H9 (cell line): Measurements from ENCODE around the gene KCNG2. TPM values are rescaled to one million over a fixed set of nuclear protein-coding genes. Genes with fewer than 3 reads are reported as not detected.

Experiments
- DNase-seq: peaks from one replicate; pipeline ENCODE4 v3.0.0-alpha.2; 2017
- H2AFZ ChIP-seq: one replicate; pipeline ENCODE4 v1.6.1; 2013; ENCODE audit warnings: mild to moderate bottlenecking, low read length, control low read depth, moderate library complexity
- H2AK5ac ChIP-seq: 2 replicates; pipeline ENCODE4 v1.6.1; 2013; ENCODE audit warnings: low read length, control low read depth, mixed read lengths; ENCODE audit not compliant: insufficient read length
- H2BK120ac ChIP-seq: one replicate; pipeline ENCODE4 v1.6.1; 2013; ENCODE audit warnings: low read depth, mild to moderate bottlenecking, low read length, control low read depth, inconsistent platforms; ENCODE audit not compliant: poor library complexity, severe bottlenecking
- H2BK12ac ChIP-seq: 2 replicates; pipeline ENCODE4 v1.6.1; 2013; ENCODE audit warnings: low read length, control low read depth, mixed read lengths, low read depth; ENCODE audit not compliant: insufficient read length
- H2BK15ac ChIP-seq: 2 replicates; pipeline ENCODE4 v1.6.1; 2013; ENCODE audit warnings: low read depth, low read length, control low read depth
- H2BK20ac ChIP-seq: one replicate; pipeline ENCODE4 v1.6.1; 2013; ENCODE audit warnings: low read depth, mild to moderate bottlenecking, low read length, control low read depth, inconsistent platforms; ENCODE audit not compliant: poor library complexity, severe bottlenecking
- H2BK5ac ChIP-seq: 2 replicates; pipeline ENCODE4 v1.6.1; 2013; ENCODE audit warnings: low read length, control low read depth, mixed read lengths; ENCODE audit not compliant: insufficient read length
- H3K14ac ChIP-seq: 2 replicates; pipeline ENCODE4 v1.6.1; 2013; ENCODE audit warnings: low read length, control low read depth; ENCODE audit not compliant: insufficient read depth
- H3K18ac ChIP-seq: 2 replicates; pipeline ENCODE4 v1.6.1; 2013; ENCODE audit warnings: low read depth, mild to moderate bottlenecking, mixed read lengths, low read length, control low read depth; ENCODE audit not compliant: insufficient read length
- H3K23ac ChIP-seq: 2 replicates; pipeline ENCODE4 v1.6.1; 2013; ENCODE audit warnings: low read length, control low read depth, mixed read lengths, low read depth; ENCODE audit not compliant: insufficient read length
- H3K23me2 ChIP-seq: 2 replicates; pipeline ENCODE4 v1.6.1; 2013; ENCODE audit warnings: low read depth, mild to moderate bottlenecking, mixed read lengths, low read length, control low read depth; ENCODE audit not compliant: insufficient read length, poor library complexity, severe bottlenecking
- H3K27ac ChIP-seq: 2 replicates; pipeline ENCODE4 v1.5.1; 2013; ENCODE audit warnings: low read length, control low read depth, mixed read lengths, low read depth; ENCODE audit not compliant: insufficient read length
- H3K27me3 ChIP-seq: 2 replicates; pipeline ENCODE4 v1.6.1; 2013; ENCODE audit warnings: low read length, control low read depth, inconsistent platforms; ENCODE audit not compliant: insufficient read depth
- H3K4ac ChIP-seq: 2 replicates; pipeline ENCODE4 v1.6.1; 2013; ENCODE audit warnings: low read depth, mild to moderate bottlenecking, control low read depth, inconsistent platforms, low read length, moderate library complexity
- H3K4me1 ChIP-seq: 2 replicates; pipeline ENCODE4 v1.6.1; 2013; ENCODE audit warnings: low read length, control low read depth, inconsistent platforms; ENCODE audit not compliant: insufficient read depth
- H3K4me2 ChIP-seq: 2 replicates; pipeline ENCODE4 v1.6.1; 2013; ENCODE audit warnings: low read length, control low read depth, mixed read lengths; ENCODE audit not compliant: insufficient read length, insufficient read depth
- H3K56ac ChIP-seq: 2 replicates; pipeline ENCODE4 v1.6.1; 2013; ENCODE audit warnings: low read depth, mild to moderate bottlenecking, mixed read lengths, low read length, control low read depth; ENCODE audit not compliant: insufficient read length
- H3K79me1 ChIP-seq: 2 replicates; pipeline ENCODE4 v1.6.1; 2013; ENCODE audit warnings: low read depth, mild to moderate bottlenecking, moderate library complexity, low read length, control low read depth, inconsistent platforms; ENCODE audit not compliant: insufficient read depth, poor library complexity, severe bottlenecking
- H3K79me2 ChIP-seq: 2 replicates; pipeline ENCODE4 v1.6.1; 2013; ENCODE audit warnings: low read length, control low read depth, inconsistent platforms; ENCODE audit not compliant: insufficient read depth
- H3K9ac ChIP-seq: 2 replicates; pipeline ENCODE4 v1.6.1; 2013; ENCODE audit warnings: low read length, control low read depth, mixed read lengths; ENCODE audit not compliant: insufficient read length; ENCODE audit errors: extremely low read depth
- H3K9me3 ChIP-seq: one replicate; pipeline ENCODE4 v1.6.1; 2013; ENCODE audit warnings: low read depth, low read length, inconsistent platforms; ENCODE audit not compliant: control insufficient read depth
- H3T11ph ChIP-seq: one replicate; pipeline ENCODE4 v1.6.1; 2013; ENCODE audit warnings: mild to moderate bottlenecking, low read length, control low read depth, inconsistent platforms
- H4K20me1 ChIP-seq: one replicate; pipeline ENCODE4 v1.6.1; 2013; ENCODE audit not compliant: control insufficient read depth, insufficient read length, insufficient read depth
- H4K5ac ChIP-seq: 2 replicates; pipeline ENCODE4 v1.6.1; 2013; ENCODE audit warnings: low read depth, mild to moderate bottlenecking, mixed read lengths, low read length, control low read depth; ENCODE audit not compliant: insufficient read length
- H4K8ac ChIP-seq: replicated peaks from 2 replicates; pipeline ENCODE4 v1.6.1; 2013; ENCODE audit warnings: low read length, control low read depth, mixed read lengths, low read depth; ENCODE audit not compliant: insufficient read length
- H4K91ac ChIP-seq: 2 replicates; pipeline ENCODE4 v1.6.1; 2013; ENCODE audit warnings: low read depth, mild to moderate bottlenecking, moderate library complexity, mixed read lengths, low read length, control low read depth; ENCODE audit not compliant: insufficient read length
- H3K27ac Mint-ChIP-seq, 3 experiments: 2 replicates in 2 of 3; 3 replicates in 1 of 3; pipeline ENCODE4 v1.8.0; 2020 to 2021; ENCODE audit warnings: mixed read lengths in 3 of 3, mild to moderate bottlenecking in 1 of 3, moderate library complexity in 1 of 3
- H3K27me3 Mint-ChIP-seq: 2 replicates; pipeline ENCODE4 v1.8.0; 2021; ENCODE audit warnings: low read depth, mild to moderate bottlenecking, moderate library complexity, mixed read lengths
- H3K36me3 Mint-ChIP-seq, 3 experiments: 2 replicates in 2 of 3; 3 replicates in 1 of 3; pipeline ENCODE4 v1.8.0; 2020 to 2021; ENCODE audit warnings: low read depth in 3 of 3, mixed read lengths in 3 of 3; ENCODE audit not compliant: insufficient read depth in 1 of 3
- H3K4me1 Mint-ChIP-seq, 2 experiments: 2 replicates each; pipeline ENCODE4 v1.8.0; 2020; ENCODE audit warnings: mixed read lengths in 2 of 2
- H3K4me3 Mint-ChIP-seq, 2 experiments: 2 replicates in 1 of 2; 3 replicates in 1 of 2; pipeline ENCODE4 v1.8.0; 2020 to 2021; ENCODE audit warnings: mild to moderate bottlenecking in 2 of 2, mixed read lengths in 2 of 2, moderate library complexity in 1 of 2
- H3K9me3 Mint-ChIP-seq, 2 experiments: 2 replicates in 1 of 2; 3 replicates in 1 of 2; pipeline ENCODE4 v1.8.0; 2020; ENCODE audit warnings: mild to moderate bottlenecking in 2 of 2, mixed read lengths in 2 of 2, moderate library complexity in 1 of 2
- CTCF ChIP-seq: fragments of 200-600 bp; sonication (generic); conservative IDR thresholded peaks from 3 replicates; pipeline ENCODE4 v1.8.0; 2021; ENCODE audit warnings: antibody characterized with exemption, mild to moderate bottlenecking
- WGBS: extraction: QIAGEN DNeasy Blood & Tissue Kit; methylation state at CpG from one replicate; pipeline ENCODE4 v1.1.7; 2013; ENCODE audit warnings: missing lambda C conversion rate, low lambda C conversion rate, mixed read lengths; ENCODE audit not compliant: insufficient read length; ENCODE audit errors: extremely low coverage; 5-methylcytosine and 5-hydroxymethylcytosine counted together
- total RNA-seq: library from RNA; stranded (reverse); gene quantifications from 2 replicates; pipeline ENCODE4 v1.2.1, GENCODE V29; 2021

KCNG2 gene
- total RNA-seq, 1 experiment from 2014 or later, result 0.15 TPM

- no CpG with 5 or more reads among the region's 102 CpGs for WGBS
- peak; percentile 39 for DNase-seq
- Mint-ChIP-seq H3K4me1 (no peaks in the 10 kb centered on the region), H3K9me3 (no peaks in the 10 kb centered on the region; a peak in 1 of 5 replicates), H3K36me3 (no peaks in the 10 kb centered on the region), H3K27ac (no peak overlapping the region), H3K4me3 (no peak overlapping the region), H3K27me3 (peaks cover 21% of the 10 kb centered on the region)
- Histone ChIP-seq H4K20me1 (no peaks in the 10 kb centered on the region), H3K27ac (no peak overlapping the region), H4K5ac (no peak overlapping the region), H3K9me3 (no peaks in the 10 kb centered on the region), H4K8ac (no peak overlapping the region), H2AK5ac (no peak overlapping the region), H3K23ac (no peak overlapping the region), H3K4ac (no peak overlapping the region), H3K56ac (no peak overlapping the region), H2BK20ac (no peak overlapping the region), H2BK120ac (no peak overlapping the region), H3K4me1 (no peaks in the 10 kb centered on the region), H2BK12ac (no peak overlapping the region), H2BK15ac (no peak overlapping the region), H3K79me1 (no peaks in the 10 kb centered on the region), H3K18ac (no peak overlapping the region), H3K23me2 (no peaks in the 10 kb centered on the region), H4K91ac (no peak overlapping the region), H3K9ac (no peak overlapping the region), H2AFZ (no peak overlapping the region), H3K79me2 (no peaks in the 10 kb centered on the region), H3K14ac (no peak overlapping the region; the same call in 1 of the 2 replicates), H3K27me3 (no peaks in the 10 kb centered on the region), H3K4me2 (no peak overlapping the region), H3T11ph (no peak overlapping the region), H2BK5ac (no peak overlapping the region)
- TF ChIP-seq CTCF, result no peak
Observed at GRCh38 chr18:79863161-79864005, 65.6 kb downstream of the KCNG2 start.
